ENCODE data around the gene NFATC1.

Gene NFATC1

DNA sequence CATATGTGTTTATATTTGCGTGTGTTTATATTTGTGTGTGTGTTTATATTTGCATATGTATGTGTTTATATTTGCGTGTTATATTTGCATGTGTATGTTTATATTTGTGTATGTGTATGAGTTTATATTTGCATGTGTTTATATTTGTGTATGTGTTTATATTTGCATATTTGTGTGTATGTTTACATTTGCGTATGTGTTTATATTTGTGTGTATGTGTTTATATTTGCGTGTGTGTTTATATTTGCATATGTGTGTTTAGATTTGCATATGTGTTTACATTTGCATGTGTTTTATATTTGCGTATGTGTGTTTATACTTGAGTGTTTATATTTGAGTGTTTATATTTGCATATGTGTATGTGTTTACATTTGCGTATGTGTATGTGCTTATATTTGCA is 168.2 kb downstream of the NFATC1 start:
- TF ChIP-seq, protein P1, sequence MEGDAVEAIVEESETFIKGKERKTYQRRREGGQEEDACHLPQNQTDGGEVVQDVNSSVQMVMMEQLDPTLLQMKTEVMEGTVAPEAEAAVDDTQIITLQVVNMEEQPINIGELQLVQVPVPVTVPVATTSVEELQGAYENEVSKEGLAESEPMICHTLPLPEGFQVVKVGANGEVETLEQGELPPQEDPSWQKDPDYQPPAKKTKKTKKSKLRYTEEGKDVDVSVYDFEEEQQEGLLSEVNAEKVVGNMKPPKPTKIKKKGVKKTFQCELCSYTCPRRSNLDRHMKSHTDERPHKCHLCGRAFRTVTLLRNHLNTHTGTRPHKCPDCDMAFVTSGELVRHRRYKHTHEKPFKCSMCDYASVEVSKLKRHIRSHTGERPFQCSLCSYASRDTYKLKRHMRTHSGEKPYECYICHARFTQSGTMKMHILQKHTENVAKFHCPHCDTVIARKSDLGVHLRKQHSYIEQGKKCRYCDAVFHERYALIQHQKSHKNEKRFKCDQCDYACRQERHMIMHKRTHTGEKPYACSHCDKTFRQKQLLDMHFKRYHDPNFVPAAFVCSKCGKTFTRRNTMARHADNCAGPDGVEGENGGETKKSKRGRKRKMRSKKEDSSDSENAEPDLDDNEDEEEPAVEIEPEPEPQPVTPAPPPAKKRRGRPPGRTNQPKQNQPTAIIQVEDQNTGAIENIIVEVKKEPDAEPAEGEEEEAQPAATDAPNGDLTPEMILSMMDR (IDR thresholded peaks at IDR 0.05; ENCODE audit: low read depth, low read length, missing control alignments), result no peak
- DNase-seq (ENCODE audit: low read depth), result no peak
- no peak overlapping the region for H3K4me3 ChIP-seq (ENCODE audit: low read depth, low read length)
- in situ Hi-C loops (cut with HindIII; ENCODE audit: low sequenced_read_pairs), result no loop called here

DNA sequence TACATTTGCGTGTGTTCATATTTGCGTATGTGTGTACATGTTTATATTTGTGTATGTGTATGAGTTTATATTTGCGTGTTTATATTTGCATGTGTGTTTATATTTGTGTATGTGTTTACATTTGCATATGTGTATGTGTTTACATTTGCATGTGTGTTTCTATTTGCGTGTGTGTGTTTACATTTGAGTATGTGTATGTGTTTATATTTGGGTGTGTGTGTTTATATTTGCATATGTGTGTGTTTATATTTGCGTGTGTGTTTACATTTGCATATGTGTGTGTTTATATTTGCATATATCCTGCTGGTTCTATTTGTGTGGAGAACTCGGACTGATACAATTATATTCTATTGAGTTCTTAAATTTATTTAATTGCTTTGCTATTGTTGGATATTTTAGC is 168.7 kb downstream of the NFATC1 start:
- TF ChIP-seq, protein P1 (IDR thresholded peaks at IDR 0.05; ENCODE audit: low read depth, low read length, missing control alignments), result no peak
- no peak for DNase-seq (ENCODE audit: low read depth)
- in situ Hi-C loops (cut with HindIII; ENCODE audit: low sequenced_read_pairs), result no loop called here
- H3K4me3 ChIP-seq (ENCODE audit: low read depth, low read length), result no peak overlapping the region

DNA sequence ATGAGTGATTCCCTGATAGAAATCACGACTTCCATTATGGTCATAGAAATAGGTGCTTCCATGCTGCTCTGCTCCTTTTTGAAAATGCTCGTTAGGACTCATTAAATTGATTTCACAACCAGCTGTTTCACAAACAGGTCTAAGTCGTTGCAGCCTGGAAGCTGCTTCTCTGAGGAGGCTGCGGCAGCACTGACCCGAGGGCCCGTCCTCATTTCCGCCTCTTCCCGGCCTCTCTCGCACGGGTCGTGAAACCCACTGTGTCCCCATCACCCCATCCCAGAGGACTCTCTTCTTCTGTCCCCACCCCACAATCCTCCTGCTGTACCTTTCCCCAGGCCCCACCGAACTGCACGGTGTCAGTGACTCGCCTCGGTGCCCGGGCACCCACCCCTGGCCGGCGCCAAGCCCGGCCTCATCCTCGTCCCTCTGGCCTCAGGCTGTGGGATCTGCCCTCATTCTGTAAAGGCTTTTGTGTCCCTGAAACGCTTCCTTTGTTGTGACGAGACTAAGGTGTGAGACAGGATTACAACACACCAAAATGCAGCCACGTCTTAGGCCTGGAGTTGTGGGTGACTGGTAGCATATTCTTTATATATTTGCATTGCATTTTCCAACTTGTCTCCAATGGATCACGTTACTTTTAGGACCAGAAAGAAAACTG is 171.2 kb downstream of the NFATC1 start:
- DNase-seq (ENCODE audit: low read depth), result no peak
- in situ Hi-C loops (cut with HindIII; ENCODE audit: low sequenced_read_pairs), result no loop called here
- TF ChIP-seq, protein P1 (IDR thresholded peaks at IDR 0.05; ENCODE audit: low read depth, low read length, missing control alignments), result no peak
- no peak overlapping the region for H3K4me3 ChIP-seq (ENCODE audit: low read depth, low read length)

DNA sequence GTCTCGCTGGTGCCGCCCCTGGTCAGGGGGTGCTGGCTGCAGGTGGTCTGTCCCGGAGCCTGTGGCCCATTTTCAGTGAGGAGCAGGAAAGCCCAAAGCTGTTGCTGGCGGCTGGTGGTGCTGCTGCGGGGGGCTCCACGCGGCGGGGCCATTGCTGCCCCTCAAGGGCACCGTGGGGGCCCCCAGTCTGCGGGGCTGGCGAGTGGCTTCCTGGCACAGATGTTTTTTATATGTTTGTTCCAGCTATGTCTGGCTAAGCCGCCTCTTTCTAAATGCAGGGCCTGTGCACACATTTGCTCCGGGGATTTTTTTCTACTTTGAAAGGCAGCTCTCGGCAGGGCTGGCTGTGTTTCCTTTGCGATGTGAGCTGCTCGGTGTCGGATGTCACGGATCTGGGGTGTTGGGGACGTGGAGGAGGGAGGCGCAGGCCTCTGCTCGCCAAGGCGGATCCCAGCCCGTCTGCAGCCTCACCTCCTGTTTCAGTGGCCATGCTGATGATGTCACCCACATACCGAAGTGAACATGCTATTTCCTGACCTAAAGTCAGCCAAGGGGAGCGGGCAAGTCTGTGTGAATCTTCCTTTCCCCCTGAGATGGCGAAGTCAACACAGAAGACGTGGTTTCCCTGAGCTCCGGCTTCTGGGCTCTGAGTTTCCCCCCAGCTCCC is 171.9 kb downstream of the NFATC1 start:
- peak; percentile 53 for DNase-seq (ENCODE audit: low read depth)
- in situ Hi-C loops (cut with HindIII; ENCODE audit: low sequenced_read_pairs), result no loop called here
- no peak overlapping the region for H3K4me3 ChIP-seq (ENCODE audit: low read depth, low read length)
- TF ChIP-seq, protein P1 (IDR thresholded peaks at IDR 0.05; ENCODE audit: low read depth, low read length, missing control alignments), result no peak

DNA sequence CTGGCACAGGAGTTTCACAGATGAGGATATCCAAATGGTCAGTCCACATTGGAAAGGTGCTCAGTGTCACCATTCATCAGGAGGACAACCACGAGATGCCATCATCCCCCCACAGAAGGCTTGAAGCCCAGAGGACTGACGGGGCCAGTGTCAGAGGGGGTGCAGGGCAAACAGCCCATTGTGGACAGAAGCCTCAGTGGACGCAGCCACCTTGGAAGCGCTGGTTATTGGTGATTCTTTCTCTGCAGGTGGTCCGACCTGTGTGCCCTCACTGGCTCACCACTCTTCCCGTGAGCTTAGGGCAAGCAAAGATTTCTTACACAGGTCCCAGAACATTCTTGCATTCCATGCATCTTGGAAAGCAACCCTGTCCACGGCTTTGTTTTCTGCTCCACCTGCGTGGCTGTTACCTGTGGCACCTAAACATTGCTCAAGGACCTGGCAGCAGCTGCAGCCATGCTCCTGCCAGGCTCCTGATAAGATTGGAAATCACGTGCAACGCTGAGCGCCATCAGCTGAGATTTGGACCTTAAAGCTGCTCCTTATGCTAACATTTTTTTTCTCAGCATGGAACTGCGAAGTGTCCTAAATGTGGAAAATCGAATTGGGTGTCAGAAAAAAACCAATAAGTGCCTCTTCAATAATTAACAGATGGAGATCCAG is 172.9 kb downstream of the NFATC1 start:
- no peak overlapping the region for H3K4me3 ChIP-seq (ENCODE audit: low read depth, low read length)
- in situ Hi-C loops (cut with HindIII; ENCODE audit: low sequenced_read_pairs), result no loop called here
- DNase-seq (ENCODE audit: low read depth), result no peak
- TF ChIP-seq, protein P1 (IDR thresholded peaks at IDR 0.05; ENCODE audit: low read depth, low read length, missing control alignments), result no peak

DNA sequence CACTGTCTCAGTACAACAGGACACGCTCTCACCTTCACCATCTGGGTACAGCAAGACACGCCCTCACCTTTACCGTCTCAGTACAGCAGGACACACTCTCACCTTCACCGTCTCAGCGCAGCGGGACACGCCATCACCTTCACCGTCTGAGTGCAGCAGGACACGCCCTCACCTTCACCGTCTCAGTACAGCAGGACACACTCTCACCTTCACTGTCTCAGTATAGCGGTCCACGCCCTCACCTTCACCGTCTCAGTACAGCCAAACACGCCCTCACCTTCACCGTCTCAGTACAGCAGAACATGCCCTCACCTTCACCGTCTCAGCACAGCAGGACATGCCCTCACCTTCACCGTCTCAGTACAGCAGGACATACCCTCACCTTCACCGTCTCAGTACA is 174.0 kb downstream of the NFATC1 start:
- in situ Hi-C loops (cut with HindIII; ENCODE audit: low sequenced_read_pairs), result no loop called here
- DNase-seq (ENCODE audit: low read depth), result no peak
- TF ChIP-seq, protein P1 (IDR thresholded peaks at IDR 0.05; ENCODE audit: low read depth, low read length, missing control alignments), result no peak
- H3K4me3 ChIP-seq (ENCODE audit: low read depth, low read length), result no peak overlapping the region

Measured in astrocyte of the cerebellum (primary cell).